Caco-2 (cell line): ENCODE results near the gene FILIP1. TPM values are rescaled to one million over a fixed set of nuclear protein-coding genes. Genes with fewer than 3 reads are reported as not detected.

Experiments used
- BruUV-seq: library from RNA; stranded (reverse); fragments of 400-500 nt; replicated peaks from 2 replicates; lab custom pipeline; 2021; lab: Mats Ljungman, UMichigan
- CTCF ChIA-PET: fragments of 300-600 bp; sonication (Branson Sonifier 250); formaldehyde crosslinking; loops from one replicate; lab custom pipeline; 2022; ENCODE audit warnings: antibody characterized with exemption; lab: Charles Lee
- POLR2A ChIA-PET: fragments of 300-600 bp; sonication (Branson Sonifier 250); formaldehyde crosslinking; loops from one replicate; lab custom pipeline; 2022; ENCODE audit warnings: antibody characterized with exemption; lab: Charles Lee
- DNase-seq, 2 experiments: peaks; one replicate each; pipeline versions ENCODE4 v3.0.0 to v3.0.0-alpha.2; 2020 to 2022
- H3K27me3 ChIP-seq: replicated peaks from 2 replicates; pipeline ENCODE4 v1.6.0; 2011; ENCODE audit warnings: low read length; ENCODE audit not compliant: control insufficient read depth, insufficient read depth
- H3K36me3 ChIP-seq: 2 replicates; pipeline ENCODE4 v1.5.1; 2011; ENCODE audit warnings: low read length; ENCODE audit not compliant: control insufficient read depth, insufficient read depth
- H3K4me1 ChIP-seq: fragments of 250-450 bp; sonication (Bioruptor Pico); 2 replicates; pipeline ENCODE4 v1.5.1; 2020; ENCODE audit warnings: mild to moderate bottlenecking
- H3K4me3 ChIP-seq: 2 replicates; pipeline ENCODE4 v1.5.1; 2011; ENCODE audit warnings: low read depth, mild to moderate bottlenecking, control low read depth, low read length
- H3K9me3 ChIP-seq: fragments of 250-450 bp; sonication (Bioruptor Pico); 2 replicates; pipeline ENCODE4 v1.5.1; 2020; ENCODE audit warnings: mild to moderate bottlenecking, moderate library complexity
- H3K27ac Mint-ChIP-seq: one replicate; pipeline ENCODE4 v1.8.0; 2022; ENCODE audit warnings: mixed read lengths; ENCODE audit not compliant: unreplicated experiment
- H3K27me3 Mint-ChIP-seq: one replicate; pipeline ENCODE4 v1.8.0; 2022; ENCODE audit warnings: mixed read lengths; ENCODE audit not compliant: insufficient read depth, unreplicated experiment
- H3K36me3 Mint-ChIP-seq: one replicate; pipeline ENCODE4 v1.8.0; 2022; ENCODE audit warnings: mild to moderate bottlenecking, mixed read lengths; ENCODE audit not compliant: insufficient read depth, unreplicated experiment
- H3K4me1 Mint-ChIP-seq: one replicate; pipeline ENCODE4 v1.8.0; 2022; ENCODE audit warnings: low read depth, mixed read lengths; ENCODE audit not compliant: unreplicated experiment
- H3K4me3 Mint-ChIP-seq: one replicate; pipeline ENCODE4 v1.8.0; 2022; ENCODE audit warnings: mild to moderate bottlenecking, moderate library complexity, mixed read lengths; ENCODE audit not compliant: unreplicated experiment
- H3K9me3 Mint-ChIP-seq: one replicate; pipeline ENCODE4 v1.8.0; 2022; ENCODE audit warnings: mixed read lengths; ENCODE audit not compliant: unreplicated experiment
- CTCF ChIP-seq, 2 experiments: fragments of 200-600 bp in 1 of 2; IDR thresholded peaks; 1 replicate in 1 of 2; 2 replicates in 1 of 2; pipeline versions ENCODE4 v1.5.1 to v1.8.0; 2011 to 2022; ENCODE audit warnings: antibody characterized with exemption in 1 of 2, control low read depth in 1 of 2, inconsistent platforms in 1 of 2, low read depth in 1 of 2, low read length in 1 of 2, mild to moderate bottlenecking in 1 of 2, moderate library complexity in 1 of 2; ENCODE audit not compliant: insufficient read depth in 1 of 2, severe bottlenecking in 1 of 2, unreplicated experiment in 1 of 2
- intact Hi-C: fragments of 100-400 bp; cut with micrococcal nuclease; formaldehyde crosslinking; loops from one replicate; pipeline ENCODE4 v1.10.0; 2022; ENCODE audit not compliant: unreplicated experiment
- total RNA-seq: library from RNA; stranded (reverse); gene quantifications from 2 replicates; pipeline ENCODE4 v1.2.3, GENCODE V29; 2022

Gene FILIP1
- total RNA-seq, 1 experiment from 2014 or later: 0.07 TPM

GRCh38 chr6:75329703-75330102 lies 163.9 kb downstream of the FILIP1 start:
- CTCF ChIA-PET: no interaction called here
- no peaks in the 10 kb centered on the region for H3K4me1 ChIP-seq
- Mint-ChIP-seq H3K27ac (no peak overlapping the region), H3K27me3 (peaks cover 16% of the 10 kb centered on the region), H3K4me1 (no peaks in the 10 kb centered on the region), H3K36me3 (no peaks in the 10 kb centered on the region), H3K9me3 (no peaks in the 10 kb centered on the region), H3K4me3 (no peak overlapping the region)
- H3K9me3 ChIP-seq: no peaks in the 10 kb centered on the region
- no peak for DNase-seq
- no peaks in the 10 kb centered on the region for H3K36me3 ChIP-seq
- intact Hi-C loops: no loop called here
- no TSS peak for BruUV-seq
- H3K27me3 ChIP-seq: no peaks in the 10 kb centered on the region
- POLR2A ChIA-PET: no interaction called here
- TF ChIP-seq CTCF (IDR thresholded peaks at IDR 0.05; ENCODE audit: insufficient read depth in 1 of 2, low read depth in 1 of 2, low read length in 1 of 2, severe bottlenecking in 1 of 2, unreplicated experiment in 1 of 2): no peak
- no peak overlapping the region for H3K4me3 ChIP-seq

- BruUV-seq: no TSS peak
- Histone ChIP-seq H3K4me3 (no peak overlapping the region), H3K36me3 (no peaks in the 10 kb centered on the region), H3K27me3 (no peaks in the 10 kb centered on the region), H3K9me3 (no peaks in the 10 kb centered on the region), H3K4me1 (no peaks in the 10 kb centered on the region)
- TF ChIP-seq CTCF (IDR thresholded peaks at IDR 0.05; ENCODE audit: insufficient read depth in 1 of 2, low read depth in 1 of 2, low read length in 1 of 2, severe bottlenecking in 1 of 2, unreplicated experiment in 1 of 2): no peak
- POLR2A ChIA-PET: no interaction called here
- peaks cover 12% of the 10 kb centered on the region for H3K27me3 Mint-ChIP-seq
- intact Hi-C loops: no loop called here
- no peaks in the 10 kb centered on the region for H3K36me3 Mint-ChIP-seq
- CTCF ChIA-PET: no interaction called here
- no peak for DNase-seq
- H3K4me3 Mint-ChIP-seq: no peak overlapping the region
- H3K27ac Mint-ChIP-seq: no peak overlapping the region
- H3K9me3 Mint-ChIP-seq: no peaks in the 10 kb centered on the region
- H3K4me1 Mint-ChIP-seq: no peaks in the 10 kb centered on the region
Measured at GRCh38 chr6:75327807-75328206, 165.8 kb downstream of the FILIP1 start.

GRCh38 chr6:75326557-75327258 lies 166.9 kb downstream of the FILIP1 start:
- H3K9me3 Mint-ChIP-seq: no peaks in the 10 kb centered on the region
- no peaks in the 10 kb centered on the region for H3K9me3 ChIP-seq
- H3K4me3 Mint-ChIP-seq: no peak overlapping the region
- no peaks in the 10 kb centered on the region for H3K36me3 Mint-ChIP-seq
- no peaks in the 10 kb centered on the region for H3K4me1 ChIP-seq
- DNase-seq: no peak
- H3K4me3 ChIP-seq: no peak overlapping the region
- intact Hi-C loops: no loop called here
- H3K4me1 Mint-ChIP-seq: no peaks in the 10 kb centered on the region
- POLR2A ChIA-PET: interaction anchor here (0.6 kb wide), 1 partner anchor 475 kb away, joined by 4 read pairs; no protein-coding TSS in a partner anchor
- peaks cover 16% of the 10 kb centered on the region for H3K27me3 Mint-ChIP-seq
- no TSS peak for BruUV-seq
- no peak overlapping the region for H3K27ac Mint-ChIP-seq
- TF ChIP-seq CTCF (IDR thresholded peaks at IDR 0.05; ENCODE audit: insufficient read depth in 1 of 2, low read depth in 1 of 2, low read length in 1 of 2, severe bottlenecking in 1 of 2, unreplicated experiment in 1 of 2): no peak
- no peaks in the 10 kb centered on the region for H3K27me3 ChIP-seq
- CTCF ChIA-PET: no interaction called here
- no peaks in the 10 kb centered on the region for H3K36me3 ChIP-seq
